Suprapubic skin (tissue), 3 donors: ENCODE data around the gene SHLD3.

Experiments
- POLR2A ChIP-seq, 2 donors: fragments of 450-650 bp; IDR thresholded peaks; one replicate each; pipeline ENCODE4 v1.6.1; 2017; ENCODE audit warnings: antibody characterized with exemption in 2 of 2, mild to moderate bottlenecking in 2 of 2, moderate library complexity in 2 of 2
- TF ChIP-seq, protein P1 (sequence below), 2 donors: fragments of 200-600 bp in 1 of 2; fragments of 450-650 bp in 1 of 2; sonication (generic) in 1 of 2; IDR thresholded peaks; one replicate each; pipeline ENCODE4 v1.5.1; 2016 to 2019; ENCODE audit warnings: antibody characterized with exemption in 2 of 2, mild to moderate bottlenecking in 1 of 2, moderate library complexity in 1 of 2

DNA sequence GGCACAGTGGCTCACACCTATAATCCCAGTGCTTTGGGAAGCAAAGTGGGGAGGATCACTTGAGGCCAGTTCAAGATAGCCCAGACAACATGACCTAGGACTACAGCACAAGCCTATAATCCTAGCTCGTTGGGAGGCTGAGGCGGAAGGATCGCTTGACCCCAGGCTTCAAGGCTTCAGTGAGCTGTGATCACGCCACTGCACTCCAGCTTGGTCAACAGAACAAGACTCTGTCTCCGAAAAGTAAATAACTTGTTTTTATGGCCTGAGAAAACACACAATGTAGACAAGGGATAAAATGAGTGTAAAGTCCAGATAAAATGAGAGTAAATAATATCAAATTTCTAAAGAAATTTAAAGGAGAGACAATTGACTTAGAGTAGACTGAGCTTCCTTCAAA, 26.3 kb downstream of the SHLD3 start:
- no peak for TF ChIP-seq POLR2A (IDR thresholded peaks at IDR 0.05)
- TF ChIP-seq, protein P1, sequence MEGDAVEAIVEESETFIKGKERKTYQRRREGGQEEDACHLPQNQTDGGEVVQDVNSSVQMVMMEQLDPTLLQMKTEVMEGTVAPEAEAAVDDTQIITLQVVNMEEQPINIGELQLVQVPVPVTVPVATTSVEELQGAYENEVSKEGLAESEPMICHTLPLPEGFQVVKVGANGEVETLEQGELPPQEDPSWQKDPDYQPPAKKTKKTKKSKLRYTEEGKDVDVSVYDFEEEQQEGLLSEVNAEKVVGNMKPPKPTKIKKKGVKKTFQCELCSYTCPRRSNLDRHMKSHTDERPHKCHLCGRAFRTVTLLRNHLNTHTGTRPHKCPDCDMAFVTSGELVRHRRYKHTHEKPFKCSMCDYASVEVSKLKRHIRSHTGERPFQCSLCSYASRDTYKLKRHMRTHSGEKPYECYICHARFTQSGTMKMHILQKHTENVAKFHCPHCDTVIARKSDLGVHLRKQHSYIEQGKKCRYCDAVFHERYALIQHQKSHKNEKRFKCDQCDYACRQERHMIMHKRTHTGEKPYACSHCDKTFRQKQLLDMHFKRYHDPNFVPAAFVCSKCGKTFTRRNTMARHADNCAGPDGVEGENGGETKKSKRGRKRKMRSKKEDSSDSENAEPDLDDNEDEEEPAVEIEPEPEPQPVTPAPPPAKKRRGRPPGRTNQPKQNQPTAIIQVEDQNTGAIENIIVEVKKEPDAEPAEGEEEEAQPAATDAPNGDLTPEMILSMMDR (IDR thresholded peaks at IDR 0.05), result no peak
